NCI-H1694 (cell line): ENCODE measurements around the gene RBM19.

ENCODE experiments used
- DNase-seq: peaks from one replicate; lab custom pipeline; 2025; lab: John Stamatoyannopoulos, UW

Gene RBM19

GRCh38 chr12:113990250-113991223 lies 24.4 kb upstream of the RBM19 start:
- DNase-seq = no peak

- no peak for DNase-seq
Measured at GRCh38 chr12:113988976-113989375, 22.9 kb upstream of the RBM19 start.

- no peak for DNase-seq
Measured at GRCh38 chr12:113988064-113988451, 21.9 kb upstream of the RBM19 start.

GRCh38 chr12:113987261-113988063 lies 21.3 kb upstream of the RBM19 start:
- DNase-seq = no peak

GRCh38 chr12:113984464-113984863 lies 18.3 kb upstream of the RBM19 start:
- DNase-seq = no peak

GRCh38 chr12:113983777-113984448 lies 17.8 kb upstream of the RBM19 start:
- no peak for DNase-seq

GRCh38 chr12:113983265-113983664 lies 17.1 kb upstream of the RBM19 start:
- no peak for DNase-seq

GRCh38 chr12:113981876-113982275 lies 15.8 kb upstream of the RBM19 start:
- DNase-seq = no peak

GRCh38 chr12:113980537-113981337 lies 14.6 kb upstream of the RBM19 start:
- peak; percentile 29 for DNase-seq

- no peak for DNase-seq
Measured at GRCh38 chr12:113980054-113980453, 13.9 kb upstream of the RBM19 start.

GRCh38 chr12:113978080-113978479 lies 12.0 kb upstream of the RBM19 start:
- DNase-seq = no peak

- no peak for DNase-seq
Measured at GRCh38 chr12:113974006-113974405, 7.9 kb upstream of the RBM19 start.

GRCh38 chr12:113973109-113973904 lies 7.2 kb upstream of the RBM19 start:
- no peak for DNase-seq

- DNase-seq = no peak
Measured at GRCh38 chr12:113971392-113971791, 5.3 kb upstream of the RBM19 start.

GRCh38 chr12:113970211-113970610 lies 4.1 kb upstream of the RBM19 start:
- DNase-seq = no peak

- DNase-seq = no peak
Measured at GRCh38 chr12:113967368-113967767, 1.2 kb upstream of the RBM19 start.

GRCh38 chr12:113962733-113963132 lies 3.4 kb downstream of the RBM19 start:
- no peak for DNase-seq

GRCh38 chr12:113961921-113962710 lies 4.0 kb downstream of the RBM19 start:
- DNase-seq = no peak

GRCh38 chr12:113960030-113960429 lies 6.1 kb downstream of the RBM19 start:
- DNase-seq = no peak

GRCh38 chr12:113959096-113959495 lies 7.0 kb downstream of the RBM19 start:
- no peak for DNase-seq
